SU-DHL-6 (cell line): Measurements from ENCODE around the gene GLIPR2.

Experiments
- EZH2phosphoT487 ChIP-seq: fragments of 200-600 bp; sonication (generic), shearing (Covaris generic); conservative IDR thresholded peaks from 2 replicates; pipeline ENCODE4 v1.6.1; 2018; ENCODE audit warnings: mild to moderate bottlenecking, antibody characterized with exemption, low read length, moderate library complexity, mixed read lengths
- TF ChIP-seq, protein P1 (sequence below): fragments of 200-600 bp; sonication (generic); IDR thresholded peaks from one replicate; pipeline ENCODE4 v1.5.1; 2017; ENCODE audit warnings: antibody characterized with exemption, mild to moderate bottlenecking, low read length, moderate library complexity; ENCODE audit not compliant: insufficient read depth, poor library complexity, severe bottlenecking

DNA sequence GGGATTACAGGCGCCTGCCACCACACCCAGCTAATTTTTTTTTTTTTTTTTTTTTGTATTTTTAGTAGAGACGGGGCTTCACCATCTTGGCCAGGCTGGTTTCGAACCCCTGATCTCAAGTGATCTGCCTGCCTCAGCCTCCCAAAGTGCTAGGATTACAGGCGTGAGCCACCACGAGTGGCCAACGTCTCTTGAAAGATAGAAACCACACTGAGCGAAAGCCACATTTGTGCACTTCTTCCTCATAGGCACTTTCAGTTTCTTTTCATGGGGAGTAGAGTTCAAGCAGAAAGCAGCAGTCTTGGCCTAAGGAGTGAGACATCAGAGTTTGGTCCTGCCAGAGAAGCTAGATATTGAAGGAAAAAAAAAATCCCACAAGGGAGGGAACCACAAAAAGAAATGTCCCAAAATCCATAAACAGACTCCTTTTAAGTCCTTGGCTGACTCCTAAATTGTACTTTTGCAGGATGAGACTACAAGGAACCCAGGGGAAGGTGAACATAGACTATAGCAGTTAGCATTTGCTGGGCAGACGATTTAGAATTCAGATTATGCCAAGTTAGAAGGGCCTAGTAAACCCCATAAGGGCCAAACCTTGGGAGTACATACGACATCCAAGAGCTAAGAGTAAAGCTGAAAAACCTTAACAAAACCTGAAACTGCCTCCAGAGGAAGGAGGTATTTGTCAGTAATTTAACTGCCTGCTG is 43.9 kb upstream of the GLIPR2 start:
- TF ChIP-seq, protein P1, sequence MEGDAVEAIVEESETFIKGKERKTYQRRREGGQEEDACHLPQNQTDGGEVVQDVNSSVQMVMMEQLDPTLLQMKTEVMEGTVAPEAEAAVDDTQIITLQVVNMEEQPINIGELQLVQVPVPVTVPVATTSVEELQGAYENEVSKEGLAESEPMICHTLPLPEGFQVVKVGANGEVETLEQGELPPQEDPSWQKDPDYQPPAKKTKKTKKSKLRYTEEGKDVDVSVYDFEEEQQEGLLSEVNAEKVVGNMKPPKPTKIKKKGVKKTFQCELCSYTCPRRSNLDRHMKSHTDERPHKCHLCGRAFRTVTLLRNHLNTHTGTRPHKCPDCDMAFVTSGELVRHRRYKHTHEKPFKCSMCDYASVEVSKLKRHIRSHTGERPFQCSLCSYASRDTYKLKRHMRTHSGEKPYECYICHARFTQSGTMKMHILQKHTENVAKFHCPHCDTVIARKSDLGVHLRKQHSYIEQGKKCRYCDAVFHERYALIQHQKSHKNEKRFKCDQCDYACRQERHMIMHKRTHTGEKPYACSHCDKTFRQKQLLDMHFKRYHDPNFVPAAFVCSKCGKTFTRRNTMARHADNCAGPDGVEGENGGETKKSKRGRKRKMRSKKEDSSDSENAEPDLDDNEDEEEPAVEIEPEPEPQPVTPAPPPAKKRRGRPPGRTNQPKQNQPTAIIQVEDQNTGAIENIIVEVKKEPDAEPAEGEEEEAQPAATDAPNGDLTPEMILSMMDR, result no peak
- no peak for TF ChIP-seq EZH2phosphoT487
